Measurements from ENCODE around the gene IFRD1. TPM values are rescaled to one million over a fixed set of nuclear protein-coding genes. Genes with fewer than 3 reads are reported as not detected.

IFRD1 gene
- total RNA-seq, 4 donors from 2014 or later = 78.5 to 85.1 (median 80.4) TPM

GRCh38 chr7:112523871-112524270, 73.6 kb downstream of the IFRD1 start:
- TF ChIP-seq, protein P1, sequence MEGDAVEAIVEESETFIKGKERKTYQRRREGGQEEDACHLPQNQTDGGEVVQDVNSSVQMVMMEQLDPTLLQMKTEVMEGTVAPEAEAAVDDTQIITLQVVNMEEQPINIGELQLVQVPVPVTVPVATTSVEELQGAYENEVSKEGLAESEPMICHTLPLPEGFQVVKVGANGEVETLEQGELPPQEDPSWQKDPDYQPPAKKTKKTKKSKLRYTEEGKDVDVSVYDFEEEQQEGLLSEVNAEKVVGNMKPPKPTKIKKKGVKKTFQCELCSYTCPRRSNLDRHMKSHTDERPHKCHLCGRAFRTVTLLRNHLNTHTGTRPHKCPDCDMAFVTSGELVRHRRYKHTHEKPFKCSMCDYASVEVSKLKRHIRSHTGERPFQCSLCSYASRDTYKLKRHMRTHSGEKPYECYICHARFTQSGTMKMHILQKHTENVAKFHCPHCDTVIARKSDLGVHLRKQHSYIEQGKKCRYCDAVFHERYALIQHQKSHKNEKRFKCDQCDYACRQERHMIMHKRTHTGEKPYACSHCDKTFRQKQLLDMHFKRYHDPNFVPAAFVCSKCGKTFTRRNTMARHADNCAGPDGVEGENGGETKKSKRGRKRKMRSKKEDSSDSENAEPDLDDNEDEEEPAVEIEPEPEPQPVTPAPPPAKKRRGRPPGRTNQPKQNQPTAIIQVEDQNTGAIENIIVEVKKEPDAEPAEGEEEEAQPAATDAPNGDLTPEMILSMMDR (IDR thresholded peaks at IDR 0.05) = no peak
- DNase-seq (ENCODE audit: low spot score) (no peak), ATAC-seq (ENCODE audit: low FRiP score) (no peak)

Small RNA genes within 50 kb of the gene (small RNA-seq; reads per million reads assigned to genes)
- not detected for gene AC079741.1

Other genes with a start within 250 kb of the IFRD1 start
- gene DOCK4, start 244.1 kb upstream of the IFRD1 start, total RNA-seq = 10 to 100 TPM; 47.5 to 86.9 (median 59.7) TPM
- gene ZNF277, start 243.8 kb upstream of the IFRD1 start, total RNA-seq = 10 to 100 TPM; 15.9 to 24.9 (median 19.3) TPM
- gene LSMEM1, start 30.5 kb downstream of the IFRD1 start, total RNA-seq = 10 to 100 TPM in 1 of 4 donors, 1 to 10 TPM in 3; 1.8 to 10.2 (median 3.3) TPM